Measurements from ENCODE around the gene MSANTD3. TPM values are rescaled to one million over a fixed set of nuclear protein-coding genes. Genes with fewer than 3 reads are reported as not detected.

The MSANTD3 gene
- total and polyA plus RNA-seq, 12 donors, result 10.5 to 37.9 (median 18.2) TPM

DNA sequence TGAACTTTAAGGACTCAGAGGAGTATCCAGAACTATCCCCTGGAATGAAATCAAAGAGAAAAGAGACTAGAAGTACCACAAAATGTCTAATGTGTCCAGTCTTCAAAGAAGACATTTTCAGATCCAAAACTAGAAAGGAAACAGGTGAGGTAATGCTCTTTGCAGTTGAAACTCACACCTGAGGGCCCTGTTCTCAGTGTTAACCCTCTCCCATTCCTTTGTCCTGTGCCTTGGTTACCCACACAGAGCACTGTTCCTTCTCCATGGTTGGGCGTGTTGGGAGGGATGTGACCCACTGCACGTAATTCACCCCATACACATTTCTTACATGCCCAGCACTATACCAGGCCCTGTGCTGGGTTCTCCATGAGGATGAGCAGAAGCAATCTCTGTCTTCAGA is 21.3 kb downstream of the MSANTD3 start:
- intact Hi-C loops (cut with DNase I), result no loop called here
- DNase-seq, result no peak
- Histone ChIP-seq H3K27ac (no peak overlapping the region), H3K36me3 (replicated peaks in 1 of 2) (no peaks in the 10 kb centered on the region), H3K4me1 (replicated peaks in 1 of 2) (peaks cover 0 to 10% of the 10 kb centered on the region in 2 donors), H3K4me3 (no peak overlapping the region), H3K9me3 (replicated peaks in 1 of 3) (no peaks in the 10 kb centered on the region), H3K27me3 (no peaks in the 10 kb centered on the region)
- WGBS, 4 donors, result 95 to 100% (median 100%) methylated on average over 2 of the region's 2 CpGs
- TF ChIP-seq, protein P1, sequence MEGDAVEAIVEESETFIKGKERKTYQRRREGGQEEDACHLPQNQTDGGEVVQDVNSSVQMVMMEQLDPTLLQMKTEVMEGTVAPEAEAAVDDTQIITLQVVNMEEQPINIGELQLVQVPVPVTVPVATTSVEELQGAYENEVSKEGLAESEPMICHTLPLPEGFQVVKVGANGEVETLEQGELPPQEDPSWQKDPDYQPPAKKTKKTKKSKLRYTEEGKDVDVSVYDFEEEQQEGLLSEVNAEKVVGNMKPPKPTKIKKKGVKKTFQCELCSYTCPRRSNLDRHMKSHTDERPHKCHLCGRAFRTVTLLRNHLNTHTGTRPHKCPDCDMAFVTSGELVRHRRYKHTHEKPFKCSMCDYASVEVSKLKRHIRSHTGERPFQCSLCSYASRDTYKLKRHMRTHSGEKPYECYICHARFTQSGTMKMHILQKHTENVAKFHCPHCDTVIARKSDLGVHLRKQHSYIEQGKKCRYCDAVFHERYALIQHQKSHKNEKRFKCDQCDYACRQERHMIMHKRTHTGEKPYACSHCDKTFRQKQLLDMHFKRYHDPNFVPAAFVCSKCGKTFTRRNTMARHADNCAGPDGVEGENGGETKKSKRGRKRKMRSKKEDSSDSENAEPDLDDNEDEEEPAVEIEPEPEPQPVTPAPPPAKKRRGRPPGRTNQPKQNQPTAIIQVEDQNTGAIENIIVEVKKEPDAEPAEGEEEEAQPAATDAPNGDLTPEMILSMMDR (IDR thresholded peaks at IDR 0.05), result no peak
- no peak for TF ChIP-seq POLR2A (IDR thresholded peaks at IDR 0.05)

DNA sequence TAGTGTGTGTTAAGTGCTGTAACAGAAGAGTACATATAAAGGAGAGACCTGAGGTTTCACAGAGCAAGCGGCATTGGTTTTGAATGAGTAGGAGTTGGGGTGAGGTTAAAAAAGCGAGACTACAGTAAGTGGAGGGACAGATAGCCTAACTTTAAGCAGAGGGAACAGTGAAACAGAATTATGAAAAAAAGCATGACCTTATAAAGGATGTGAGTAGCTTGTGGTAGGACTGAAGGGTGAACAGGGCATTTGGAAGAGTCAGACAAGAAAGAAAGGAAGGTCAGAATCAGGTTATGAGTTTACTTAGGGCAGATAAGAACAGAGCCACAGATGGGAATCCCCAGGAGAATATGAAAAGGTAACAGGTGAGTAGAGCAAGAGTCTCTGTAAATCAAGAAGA is 22.5 kb downstream of the MSANTD3 start:
- WGBS, 4 donors, result 90 to 99% (median 96%) methylated on average over 2 of the region's 2 CpGs
- H3K36me3 ChIP-seq (replicated peaks in 1 of 2), result no peaks in the 10 kb centered on the region
- intact Hi-C loops (cut with DNase I), result no loop called here

DNA sequence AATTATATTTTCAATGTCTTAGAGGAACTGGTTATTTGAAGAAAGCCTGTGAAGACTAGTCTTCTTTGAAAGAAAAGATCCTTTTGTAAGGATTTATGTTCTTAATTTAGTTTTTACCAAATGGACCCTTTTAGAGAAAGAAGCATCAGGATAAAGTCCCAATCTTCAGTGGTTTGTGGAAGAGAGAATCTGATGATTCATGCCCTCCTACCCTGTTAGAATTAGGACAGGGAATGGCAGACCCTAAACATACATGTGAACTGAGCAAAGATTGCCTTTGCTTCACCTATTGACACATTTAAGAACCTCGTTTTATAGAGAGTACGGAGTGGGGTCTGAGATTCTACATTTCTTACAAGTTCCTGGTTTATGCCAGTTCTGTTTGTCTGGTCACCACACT is 26.0 kb downstream of the MSANTD3 start:
- H3K36me3 ChIP-seq (replicated peaks in 1 of 2), result no peaks in the 10 kb centered on the region
- TF ChIP-seq POLR2A (IDR thresholded peaks at IDR 0.05), result no peak
- TF ChIP-seq, protein P1 (IDR thresholded peaks at IDR 0.05), result no peak
- no peaks in the 10 kb centered on the region for H3K27me3 ChIP-seq
- no peaks in the 10 kb centered on the region for H3K4me1 ChIP-seq (replicated peaks in 1 of 2)
- intact Hi-C loops (cut with DNase I), result no loop called here
- no peaks in the 10 kb centered on the region for H3K9me3 ChIP-seq (replicated peaks in 1 of 3)
- no peak overlapping the region for H3K27ac ChIP-seq
- 92 to 99% (median 96%) methylated on average over 2 of the region's 2 CpGs for WGBS, 4 donors
- DNase-seq, result no peak
- no peak overlapping the region for H3K4me3 ChIP-seq

More for the DNA sequence above, 22.5 kb downstream of the MSANTD3 start:
- no peak for DNase-seq
- no peaks in the 10 kb centered on the region for H3K9me3 ChIP-seq (replicated peaks in 1 of 3)
- no peaks in the 10 kb centered on the region for H3K27me3 ChIP-seq
- H3K4me3 ChIP-seq, result no peak overlapping the region
- H3K4me1 ChIP-seq (replicated peaks in 1 of 2), result no peaks in the 10 kb centered on the region
- no peak for TF ChIP-seq POLR2A (IDR thresholded peaks at IDR 0.05)
- TF ChIP-seq, protein P1 (IDR thresholded peaks at IDR 0.05), result no peak
- H3K27ac ChIP-seq, result no peak overlapping the region

DNA sequence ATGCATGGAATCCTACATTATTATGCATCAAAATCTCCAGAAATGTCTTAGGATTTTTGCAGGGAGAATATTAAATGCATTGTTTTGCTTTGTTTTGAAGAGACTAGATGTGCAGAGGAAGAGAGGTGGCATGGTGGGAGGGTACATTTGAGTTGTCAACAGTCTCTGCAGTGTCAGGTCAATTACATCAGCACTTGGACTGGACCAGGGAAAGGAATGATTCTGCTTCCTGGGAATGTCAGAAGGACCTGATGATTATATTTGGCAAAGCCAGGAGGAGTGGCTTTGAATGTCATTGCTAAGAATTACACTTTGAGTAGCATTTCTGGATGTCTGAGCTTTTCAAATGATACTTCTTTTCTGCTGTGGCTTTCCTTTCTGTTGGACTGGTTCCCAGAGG is 28.5 kb downstream of the MSANTD3 start:
- Histone ChIP-seq H3K4me1 (replicated peaks in 1 of 2) (no peaks in the 10 kb centered on the region), H3K9me3 (replicated peaks in 1 of 3) (no peaks in the 10 kb centered on the region), H3K27ac (no peak overlapping the region), H3K36me3 (replicated peaks in 1 of 2) (no peaks in the 10 kb centered on the region), H3K4me3 (no peak overlapping the region), H3K27me3 (no peaks in the 10 kb centered on the region)
- DNase-seq, result no peak
- TF ChIP-seq, protein P1 (IDR thresholded peaks at IDR 0.05), result no peak
- TF ChIP-seq POLR2A (IDR thresholded peaks at IDR 0.05), result no peak
- intact Hi-C loops (cut with DNase I), result no loop called here
